KBM-7 (cell line): ENCODE data around the gene FXR2.

ENCODE experiments used
- DNase-seq: peaks from one replicate; pipeline ENCODE4 v3.0.0-alpha.2; 2015
- in situ Hi-C: fragments of 300-500 bp; cut with MboI; formaldehyde crosslinking; loops from 2 replicates; pipeline ENCODE4 v1.14.3; 2020; ENCODE audit warnings: low sequenced_read_pairs, low pct_unique_long_range_greater_than_20kb, mixed read lengths

The FXR2 gene

DNA sequence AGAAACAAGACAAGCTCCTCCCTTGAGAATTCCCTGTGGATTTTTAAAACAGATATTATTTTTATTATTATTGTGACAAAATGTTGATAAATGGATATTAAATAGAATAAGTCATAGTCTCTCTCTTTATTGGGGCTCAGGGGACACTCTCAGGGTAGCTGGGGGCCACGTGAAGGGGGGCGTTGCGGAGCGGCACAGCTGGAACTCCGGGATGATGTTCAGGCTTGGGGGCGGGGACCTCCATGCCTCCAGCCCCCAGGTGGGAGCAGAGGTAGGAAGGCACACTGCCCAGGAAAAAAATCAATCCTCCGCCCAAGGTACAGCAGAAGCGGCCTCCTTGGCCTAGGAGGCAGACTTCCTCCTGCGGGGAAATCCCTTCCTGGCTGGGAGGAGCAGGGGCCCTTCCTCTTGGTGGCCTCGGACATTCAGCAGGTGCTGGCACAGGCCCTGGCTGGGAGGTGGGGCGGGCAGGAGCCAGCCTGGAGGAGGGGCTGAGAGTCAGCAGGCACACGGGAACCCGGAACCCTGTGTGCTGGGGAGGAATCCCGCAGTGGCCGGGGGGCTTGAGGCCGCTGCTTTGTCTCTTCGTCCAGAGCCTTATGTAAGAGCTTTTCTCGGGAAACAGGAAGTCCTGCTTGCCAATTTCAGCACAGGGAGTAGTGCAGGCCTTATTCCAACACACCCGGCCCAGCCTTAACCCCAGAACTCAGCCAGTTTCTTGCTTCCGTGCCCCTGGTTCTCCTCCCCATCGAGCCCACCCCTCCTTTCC is 56.7 kb downstream of the FXR2 start:
- in situ Hi-C loops = no loop called here
- DNase-seq = peak; percentile 96

DNA sequence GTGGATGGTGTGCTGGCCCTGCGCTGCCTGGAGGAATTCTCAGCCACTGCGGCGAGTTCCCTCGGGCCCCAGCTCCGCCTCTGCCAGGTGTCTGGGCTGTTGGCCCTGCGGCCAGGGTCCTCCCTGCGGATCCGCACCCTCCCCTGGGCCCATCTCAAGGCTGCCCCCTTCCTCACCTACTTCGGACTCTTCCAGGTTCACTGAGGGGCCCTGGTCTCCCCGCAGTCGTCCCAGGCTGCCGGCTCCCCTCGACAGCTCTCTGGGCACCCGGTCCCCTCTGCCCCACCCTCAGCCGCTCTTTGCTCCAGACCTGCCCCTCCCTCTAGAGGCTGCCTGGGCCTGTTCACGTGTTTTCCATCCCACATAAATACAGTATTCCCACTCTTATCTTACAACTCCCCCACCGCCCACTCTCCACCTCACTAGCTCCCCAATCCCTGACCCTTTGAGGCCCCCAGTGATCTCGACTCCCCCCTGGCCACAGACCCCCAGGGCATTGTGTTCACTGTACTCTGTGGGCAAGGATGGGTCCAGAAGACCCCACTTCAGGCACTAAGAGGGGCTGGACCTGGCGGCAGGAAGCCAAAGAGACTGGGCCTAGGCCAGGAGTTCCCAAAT is 57.4 kb downstream of the FXR2 start:
- in situ Hi-C loops = no loop called here
- no peak for DNase-seq

DNA sequence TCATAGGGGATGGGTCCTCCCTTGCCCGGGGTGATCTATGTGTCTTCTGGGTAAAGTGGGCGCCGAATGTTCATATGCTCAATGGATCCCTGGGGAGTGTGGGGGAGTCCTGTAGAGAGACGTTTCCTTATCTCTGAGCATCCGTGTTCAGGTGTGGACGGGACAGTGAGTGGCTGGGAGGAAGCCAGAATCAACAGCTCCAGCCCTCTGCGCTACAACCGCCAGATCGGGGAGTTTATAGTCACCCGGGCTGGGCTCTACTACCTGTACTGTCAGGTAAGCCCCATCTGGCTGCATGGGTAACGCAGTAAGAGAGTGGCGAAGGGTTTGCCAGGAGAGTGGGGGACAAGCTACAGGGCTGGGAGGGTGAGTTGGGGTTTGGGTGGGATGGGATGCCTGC is 58.1 kb downstream of the FXR2 start:
- in situ Hi-C loops = no loop called here
- no peak for DNase-seq

DNA sequence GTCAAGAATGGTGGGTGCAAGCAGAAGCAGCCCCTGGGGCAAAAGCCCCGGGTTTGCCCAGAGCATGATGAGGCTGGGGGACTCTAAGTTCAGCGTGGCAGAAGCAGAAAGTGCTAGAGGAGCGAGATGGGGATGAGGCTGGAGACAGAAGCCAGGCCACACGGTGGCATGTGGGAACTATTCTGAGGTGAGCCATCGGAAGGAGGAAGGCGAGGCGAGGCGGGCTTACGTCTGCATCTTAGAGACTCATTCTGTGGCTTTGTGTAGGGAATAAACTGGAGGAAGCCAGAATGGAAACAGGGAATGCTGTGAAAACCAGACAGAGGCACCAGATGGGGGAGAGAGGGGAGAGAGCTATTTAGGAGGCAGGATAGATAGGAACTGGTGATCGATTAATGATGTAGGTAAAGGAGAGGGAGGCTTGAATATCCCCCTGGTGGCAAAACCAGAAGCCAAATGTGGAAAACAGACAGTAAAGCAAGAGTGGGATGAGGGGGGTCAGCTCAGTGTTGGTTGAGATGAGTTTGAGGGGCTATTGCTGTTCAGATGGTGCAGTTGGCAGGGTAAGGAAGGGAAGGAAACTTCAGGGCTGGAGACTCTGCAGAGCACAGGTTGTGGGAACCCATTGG is 59.3 kb downstream of the FXR2 start:
- peak; percentile 27 for DNase-seq
- in situ Hi-C loops = no loop called here

DNA sequence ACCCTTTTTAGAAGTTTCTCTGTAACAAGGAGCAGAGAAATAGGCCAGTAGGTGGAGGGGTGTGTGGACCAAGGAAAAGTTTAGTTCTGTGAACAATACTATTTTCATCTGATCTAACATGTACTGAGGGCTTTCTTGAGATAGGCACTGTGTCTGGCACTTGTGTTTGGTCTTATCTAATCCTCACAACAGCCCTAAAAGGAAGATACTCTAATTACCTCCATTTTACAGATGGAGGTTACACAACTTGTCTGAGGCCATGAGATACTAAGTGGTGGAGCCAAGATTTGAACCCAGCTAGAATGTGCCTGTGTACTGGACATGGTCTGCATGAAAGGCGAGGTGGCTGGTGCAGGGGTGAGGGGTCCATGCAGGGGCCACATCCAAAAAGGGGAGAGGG is 61.3 kb downstream of the FXR2 start:
- in situ Hi-C loops = no loop called here
- no peak for DNase-seq

DNA sequence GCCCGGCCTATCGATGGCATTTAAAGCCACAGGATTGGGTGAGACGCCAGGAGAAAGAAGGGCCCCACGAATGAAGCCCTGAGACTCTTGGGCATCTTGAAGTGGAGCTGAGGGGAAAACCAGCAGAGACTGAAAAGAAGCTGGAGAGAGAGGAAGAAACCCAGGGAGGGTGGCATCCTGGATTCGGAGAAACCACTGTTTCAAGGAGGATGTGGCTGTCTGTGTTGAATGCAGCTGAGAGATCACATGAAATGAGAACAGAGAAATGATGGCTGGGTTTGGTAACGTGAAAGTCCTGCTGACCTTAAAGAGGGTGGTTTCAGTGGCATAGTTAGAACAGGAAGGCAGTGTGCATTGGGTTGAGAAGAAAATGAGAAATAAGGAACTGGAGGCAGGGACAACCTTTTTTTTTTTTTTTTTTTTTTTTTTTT is 62.1 kb downstream of the FXR2 start:
- in situ Hi-C loops = no loop called here
- DNase-seq = peak; percentile 91

DNA sequence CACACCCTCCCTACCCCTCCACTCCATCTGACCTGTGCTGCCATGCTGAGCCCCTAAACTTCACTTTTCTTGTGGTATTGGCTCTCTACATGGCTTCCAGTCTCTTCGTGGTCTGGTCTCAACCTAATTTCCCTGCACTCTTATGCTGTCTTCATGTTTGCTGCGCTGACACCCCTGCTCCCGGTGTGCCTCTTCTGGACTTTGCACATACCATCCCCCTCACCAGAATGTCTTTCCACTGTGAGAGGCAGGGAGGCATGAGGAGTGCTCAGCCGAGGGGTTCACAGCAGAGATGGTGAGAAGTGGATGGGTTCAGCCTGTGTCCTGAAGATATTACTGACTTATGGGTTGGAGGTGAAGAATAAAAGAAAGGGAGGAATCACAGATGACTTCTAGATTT is 63.3 kb downstream of the FXR2 start:
- in situ Hi-C loops = no loop called here
- no peak for DNase-seq

DNA sequence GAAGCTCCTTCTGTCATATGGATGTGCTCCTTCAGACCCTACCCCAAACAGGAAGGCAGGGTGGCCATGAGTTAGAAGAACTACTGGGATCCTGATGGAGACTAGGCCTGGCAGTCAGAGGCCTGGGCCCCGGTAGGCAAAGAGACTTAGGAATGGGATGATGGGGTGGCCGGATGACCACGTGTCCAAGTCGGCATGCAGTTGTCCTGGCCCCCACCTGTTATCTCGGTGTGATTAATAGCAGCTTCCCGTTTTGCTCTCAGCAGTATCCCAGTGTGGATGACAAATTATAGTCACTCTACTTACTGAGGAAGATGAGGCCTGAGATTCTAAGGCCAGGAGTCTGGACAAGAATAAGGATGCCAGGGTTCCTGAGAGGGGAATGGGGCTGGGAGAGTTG is 64.4 kb downstream of the FXR2 start:
- DNase-seq = no peak
- in situ Hi-C loops = no loop called here

DNA sequence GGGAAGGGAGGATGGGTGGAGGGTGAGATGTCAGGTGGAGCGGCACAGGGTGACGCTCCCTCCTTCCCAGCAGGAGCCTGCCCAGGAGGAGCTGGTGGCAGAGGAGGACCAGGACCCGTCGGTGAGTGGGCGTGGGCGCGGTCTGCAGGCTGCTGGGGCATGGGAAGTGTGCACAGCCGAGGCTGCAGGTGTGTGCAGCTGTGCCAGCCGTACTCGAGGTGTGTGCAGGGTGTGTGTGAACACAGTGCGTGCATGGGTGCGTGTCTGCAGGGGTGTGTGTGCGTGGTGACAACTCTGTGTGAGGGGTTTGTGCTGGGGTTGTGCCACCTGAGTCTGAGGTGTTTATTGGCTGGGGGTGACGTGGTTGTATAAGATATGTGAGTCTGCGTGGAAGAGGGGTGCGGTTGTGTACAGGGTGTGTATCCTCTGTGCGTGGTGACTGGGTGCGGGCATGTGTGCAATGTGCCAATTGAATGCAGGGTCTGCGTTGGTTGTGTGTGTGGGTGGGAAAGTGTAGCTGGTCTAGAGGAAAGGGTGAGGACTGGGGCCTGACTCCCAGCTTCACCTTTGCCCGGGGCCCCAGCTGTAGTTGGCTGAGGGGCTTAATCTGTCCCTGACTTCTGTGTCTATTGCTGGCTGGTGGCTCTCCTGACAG is 65.2 kb downstream of the FXR2 start:
- DNase-seq = no peak
- in situ Hi-C loops = no loop called here

DNA sequence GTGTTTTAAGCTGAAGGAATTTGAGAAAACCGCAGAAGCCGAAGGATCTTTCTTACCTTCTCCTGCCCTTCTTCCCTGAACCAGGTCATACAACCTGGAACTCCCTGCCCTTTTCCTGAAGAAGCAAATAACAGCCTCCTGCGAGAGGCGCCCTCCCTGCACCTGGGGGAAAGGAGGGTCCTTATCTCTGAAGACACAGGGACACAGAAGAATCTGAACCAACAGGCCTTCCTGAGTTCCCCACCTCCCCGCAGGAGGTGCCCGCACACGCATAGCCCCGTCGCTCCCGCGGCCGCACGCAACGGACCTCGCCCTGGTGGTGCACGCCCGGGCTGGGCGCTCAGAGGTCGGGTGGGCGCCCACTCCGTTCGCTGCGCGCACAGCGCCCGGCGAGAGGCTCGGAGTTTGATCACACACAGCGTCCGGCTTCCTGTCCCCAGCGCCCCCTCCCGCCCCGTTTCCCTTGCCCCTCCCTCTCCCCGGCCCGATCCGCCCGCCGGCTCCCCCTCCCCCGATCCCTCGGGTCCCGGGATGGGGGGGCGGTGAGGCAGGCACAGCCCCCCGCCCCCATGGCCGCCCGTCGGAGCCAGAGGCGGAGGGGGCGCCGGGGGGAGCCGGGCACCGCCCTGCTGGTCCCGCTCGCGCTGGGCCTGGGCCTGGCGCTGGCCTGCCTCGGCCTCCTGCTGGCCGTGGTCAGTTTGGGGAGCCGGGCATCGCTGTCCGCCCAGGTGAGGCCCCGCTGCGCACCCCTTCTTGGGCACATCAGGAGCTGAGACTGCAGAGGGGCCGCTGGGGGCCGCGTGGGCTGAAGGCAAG is 65.9 kb downstream of the FXR2 start, which contains the start of gene TNFSF12:
Gene TNFSF12, plus strand, starts transcription at position 474 of the 816 bp plus-strand sequence. Its CDS starts 96 bp downstream, at position 570.
- DNase-seq = peak; percentile 60
- in situ Hi-C loops = no loop called here

DNA sequence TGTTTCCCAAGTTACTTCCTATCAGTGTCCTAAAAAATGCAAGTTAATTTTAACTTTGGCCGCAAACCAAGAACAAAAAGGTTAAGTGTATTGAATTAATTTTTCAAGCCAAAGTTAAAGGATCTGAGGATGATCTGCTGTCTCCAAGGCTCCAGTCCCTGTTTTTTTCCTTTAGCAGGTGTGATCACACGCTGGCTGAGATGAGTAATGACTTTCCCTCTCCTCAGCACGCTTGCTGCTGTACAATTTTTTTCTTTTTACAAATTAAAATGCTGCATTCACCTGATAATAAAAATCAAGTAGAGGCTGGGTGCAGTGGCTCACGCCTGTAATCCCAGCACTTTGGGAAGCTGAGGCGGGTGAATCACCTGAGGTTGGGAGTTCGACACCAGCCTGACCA is 69.8 kb downstream of the FXR2 start:
- no peak for DNase-seq
- in situ Hi-C loops = no loop called here
